Fibroblast of lung (primary cell): ENCODE data around the gene OSBPL6.

Experiments
- CTCF ChIP-seq, 2 donors: IDR thresholded peaks in 1 of 2; conservative IDR thresholded peaks in 1 of 2; 1 replicate in 1 of 2; 2 replicates in 1 of 2; pipeline ENCODE4 v1.5.1; 2011 to 2012; ENCODE audit warnings: low read length in 2 of 2, control low read depth in 1 of 2, inconsistent platforms in 1 of 2, low read depth in 1 of 2, mild to moderate bottlenecking in 1 of 2
- EZH2 ChIP-seq: IDR thresholded peaks from 2 replicates; pipeline ENCODE4 v1.5.1; 2012; ENCODE audit warnings: low read length, control low read depth, mild to moderate bottlenecking; ENCODE audit errors: missing control alignments

- TF ChIP-seq CTCF (conservative IDR thresholded peaks at IDR 0.05 in 1 of 2, IDR thresholded peaks at IDR 0.05 in 1 of 2; ENCODE audit: low read depth in 1 of 2, low read length in 2 of 2) (no peak), EZH2 (no peak)
These were observed 17.1 kb downstream of the OSBPL6 start for GRCh38 chr2:178211460-178211859.
